VCaP (cell line): ENCODE measurements around the gene TBC1D10B.

ENCODE experiments used
- H3K27ac ChIP-seq: fragments of 450-650 bp; 2 replicates; pipeline ENCODE4 v1.5.1; 2017
- TF ChIP-seq, protein P1 (sequence below): fragments of 450-650 bp; conservative IDR thresholded peaks from 2 replicates; pipeline ENCODE4 v1.5.1; 2017; ENCODE audit warnings: mild to moderate bottlenecking, moderate library complexity

Gene TBC1D10B

DNA sequence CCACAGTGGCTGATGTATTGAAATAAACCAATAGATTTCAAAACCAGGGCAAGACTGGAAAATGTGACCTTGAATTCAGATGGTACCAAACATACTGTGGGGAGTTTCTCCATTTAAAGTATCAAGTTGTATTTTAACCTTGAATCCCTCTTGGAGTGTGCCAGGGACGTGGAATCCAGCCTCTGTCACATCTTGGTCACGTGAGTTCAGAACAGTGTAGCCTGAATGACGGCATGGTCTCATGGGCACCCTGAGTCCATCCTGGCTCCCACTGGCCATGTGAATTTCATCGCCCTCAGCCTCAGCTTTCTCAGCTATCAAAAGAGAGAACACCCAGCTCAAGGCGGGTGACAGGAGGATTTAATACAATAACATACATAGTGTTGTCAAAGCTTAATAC, 43.9 kb upstream of the TBC1D10B start:
- TF ChIP-seq, protein P1, sequence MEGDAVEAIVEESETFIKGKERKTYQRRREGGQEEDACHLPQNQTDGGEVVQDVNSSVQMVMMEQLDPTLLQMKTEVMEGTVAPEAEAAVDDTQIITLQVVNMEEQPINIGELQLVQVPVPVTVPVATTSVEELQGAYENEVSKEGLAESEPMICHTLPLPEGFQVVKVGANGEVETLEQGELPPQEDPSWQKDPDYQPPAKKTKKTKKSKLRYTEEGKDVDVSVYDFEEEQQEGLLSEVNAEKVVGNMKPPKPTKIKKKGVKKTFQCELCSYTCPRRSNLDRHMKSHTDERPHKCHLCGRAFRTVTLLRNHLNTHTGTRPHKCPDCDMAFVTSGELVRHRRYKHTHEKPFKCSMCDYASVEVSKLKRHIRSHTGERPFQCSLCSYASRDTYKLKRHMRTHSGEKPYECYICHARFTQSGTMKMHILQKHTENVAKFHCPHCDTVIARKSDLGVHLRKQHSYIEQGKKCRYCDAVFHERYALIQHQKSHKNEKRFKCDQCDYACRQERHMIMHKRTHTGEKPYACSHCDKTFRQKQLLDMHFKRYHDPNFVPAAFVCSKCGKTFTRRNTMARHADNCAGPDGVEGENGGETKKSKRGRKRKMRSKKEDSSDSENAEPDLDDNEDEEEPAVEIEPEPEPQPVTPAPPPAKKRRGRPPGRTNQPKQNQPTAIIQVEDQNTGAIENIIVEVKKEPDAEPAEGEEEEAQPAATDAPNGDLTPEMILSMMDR = no peak
- H3K27ac ChIP-seq = no peak overlapping the region

DNA sequence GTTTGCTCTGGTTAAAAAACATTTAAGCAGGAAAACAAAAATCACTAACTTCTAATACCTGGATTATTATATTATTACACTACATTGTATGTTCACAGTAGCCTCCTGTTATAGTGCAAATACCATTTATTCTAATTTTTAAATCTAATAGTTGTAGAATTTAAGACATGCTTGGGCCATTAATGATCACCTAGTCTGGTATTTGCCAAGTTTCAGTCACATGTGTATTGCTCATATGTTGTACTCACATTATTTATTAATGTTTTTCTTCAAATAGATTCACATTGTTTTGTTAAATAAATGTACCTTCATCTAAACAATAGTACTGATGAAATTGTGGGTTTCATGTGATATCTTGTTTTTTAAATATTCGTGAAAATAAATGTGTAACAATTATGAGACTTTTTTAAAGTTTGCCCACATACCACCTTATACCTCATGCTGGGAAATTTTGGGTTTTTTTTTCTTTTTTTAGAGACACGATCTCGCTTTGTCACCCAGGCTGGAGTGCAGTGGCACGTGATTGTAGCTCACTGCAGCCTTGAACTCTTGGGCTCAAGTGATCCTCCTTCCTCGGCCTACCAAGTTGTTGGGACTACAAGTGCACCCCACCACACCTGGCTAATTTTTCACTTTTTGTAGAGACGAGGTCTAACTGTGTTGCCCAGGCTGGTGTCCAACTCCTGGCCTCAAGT, 43.0 kb upstream of the TBC1D10B start:
- H3K27ac ChIP-seq = no peak overlapping the region
- TF ChIP-seq, protein P1 = no peak

DNA sequence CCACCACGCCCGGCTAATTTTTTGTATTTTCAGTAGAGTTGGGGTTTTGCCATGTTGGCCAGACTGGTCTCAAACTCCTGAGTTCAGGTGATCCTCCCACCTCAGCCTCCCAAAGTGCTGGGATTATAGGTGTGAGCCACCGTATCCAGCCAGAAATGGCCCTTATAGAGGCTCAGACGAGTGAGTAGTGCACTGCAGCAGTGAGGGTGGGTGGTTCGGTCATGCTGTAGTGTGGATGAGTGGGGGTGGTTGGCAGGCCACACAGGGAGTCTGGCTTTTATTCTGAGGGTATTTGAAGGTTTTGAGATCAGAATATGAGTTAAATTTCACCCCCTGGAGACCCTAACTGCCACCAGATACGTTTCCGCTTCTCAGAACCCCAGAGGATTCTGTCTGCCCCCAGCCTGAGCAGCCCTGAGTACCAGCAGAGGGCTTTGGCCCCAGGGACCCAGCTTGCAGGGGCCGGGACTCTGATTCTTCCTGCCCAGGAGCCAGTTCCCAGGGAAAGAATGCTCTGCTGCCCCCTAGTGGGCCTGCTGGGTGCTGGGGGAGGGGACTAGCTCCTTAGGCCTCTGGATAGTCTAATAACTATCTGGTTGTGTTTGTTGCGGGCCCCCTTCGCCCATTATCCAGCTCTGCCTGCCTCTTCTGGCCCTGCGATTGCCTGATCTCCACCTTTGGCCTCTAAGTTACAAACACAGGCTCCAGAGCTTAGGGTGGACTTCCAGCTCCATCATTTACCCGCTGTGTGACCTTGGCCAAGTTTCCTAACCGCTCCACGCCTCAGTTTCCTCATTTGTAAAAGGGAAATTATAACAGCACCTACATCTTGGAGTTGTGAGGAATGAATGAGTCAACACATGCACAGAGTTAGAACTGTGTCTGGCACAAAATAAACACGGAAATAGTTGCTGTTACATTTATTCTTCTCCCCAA, 39.1 kb upstream of the TBC1D10B start:
- H3K27ac ChIP-seq = peak overlapping the region; percentile 16; the same call in 1 of the 2 replicates
- TF ChIP-seq, protein P1 = peak; percentile 85

DNA sequence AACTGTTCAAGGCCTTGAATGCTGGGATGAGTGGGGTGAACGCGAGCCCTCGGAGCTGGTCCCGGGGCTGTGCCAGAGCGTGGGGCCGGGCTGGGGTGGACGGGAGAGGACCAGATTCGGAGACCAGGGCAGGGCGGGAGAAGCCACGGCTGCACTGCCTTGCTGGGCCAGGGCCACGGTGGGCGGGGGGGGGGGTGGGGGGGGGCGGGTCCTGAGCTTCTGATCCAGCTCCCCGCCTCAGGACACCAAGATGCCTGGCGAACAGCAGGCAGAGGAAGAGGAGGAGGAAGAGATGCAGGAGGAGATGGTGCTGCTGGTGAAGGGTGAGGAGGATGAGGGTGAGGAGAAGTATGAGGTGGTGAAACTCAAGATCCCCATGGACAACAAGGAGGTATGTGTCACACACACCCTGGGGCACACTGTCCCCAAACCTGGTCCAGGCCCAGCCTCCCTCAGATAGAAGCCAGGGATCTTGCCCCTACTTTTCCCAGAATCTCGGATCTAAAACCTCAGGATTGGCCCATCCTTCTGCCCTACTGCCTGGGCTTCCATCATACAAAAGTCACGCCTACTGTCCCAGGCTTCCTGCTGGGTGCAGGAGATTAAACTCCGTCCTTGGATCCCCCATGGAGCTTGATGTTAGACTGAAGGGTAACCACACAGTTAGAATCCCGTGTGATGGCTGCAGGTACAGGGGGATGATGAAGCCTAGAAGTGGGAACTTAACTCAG, 37.7 kb upstream of the TBC1D10B start:
- TF ChIP-seq, protein P1 = no peak
- peak overlapping the region; percentile 69 for H3K27ac ChIP-seq

DNA sequence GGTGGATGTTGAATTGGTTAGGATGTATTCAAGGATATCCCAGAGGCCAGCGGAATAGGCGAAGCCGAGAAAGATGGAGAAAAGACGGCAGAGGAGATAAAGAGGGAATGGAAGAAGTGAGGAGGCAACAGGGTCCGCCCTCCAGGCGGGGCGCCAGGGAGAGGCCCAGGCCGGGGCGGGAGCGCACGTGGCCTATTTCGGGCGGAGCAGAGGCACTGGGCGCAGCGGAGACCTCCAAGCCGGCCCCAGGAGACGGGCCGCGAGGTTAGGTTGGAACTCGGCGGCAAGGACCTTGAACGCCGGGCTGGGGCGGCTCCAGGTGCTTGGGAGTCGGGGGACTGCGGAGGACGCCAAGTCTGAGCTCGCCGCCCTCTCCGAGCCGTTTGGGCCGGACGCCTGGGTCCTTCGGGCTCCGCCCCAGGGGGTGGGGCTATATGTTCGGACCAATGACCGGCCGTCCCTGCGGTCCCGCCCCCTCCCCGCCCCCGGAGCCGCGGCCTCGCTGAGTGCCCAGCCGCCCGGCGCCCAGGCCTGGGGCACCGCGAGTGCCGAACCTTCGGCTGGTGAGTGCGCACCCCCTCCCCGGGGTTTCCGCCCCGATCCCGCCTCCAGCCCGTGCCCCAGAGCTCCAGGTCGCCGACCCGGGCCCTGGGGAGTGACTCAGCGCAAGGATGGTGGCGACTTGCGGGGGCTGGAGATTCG, 37.0 kb upstream of the TBC1D10B start, which contains the start of gene ZNF771:
Gene ZNF771, plus strand, starts transcription at position 505 of the 702 bp plus-strand sequence. CDS start 448 bp downstream, outside the sequence.
- peak within 1 kb of the TSS; percentile 69 for H3K27ac ChIP-seq
- TF ChIP-seq, protein P1 = no peak

DNA sequence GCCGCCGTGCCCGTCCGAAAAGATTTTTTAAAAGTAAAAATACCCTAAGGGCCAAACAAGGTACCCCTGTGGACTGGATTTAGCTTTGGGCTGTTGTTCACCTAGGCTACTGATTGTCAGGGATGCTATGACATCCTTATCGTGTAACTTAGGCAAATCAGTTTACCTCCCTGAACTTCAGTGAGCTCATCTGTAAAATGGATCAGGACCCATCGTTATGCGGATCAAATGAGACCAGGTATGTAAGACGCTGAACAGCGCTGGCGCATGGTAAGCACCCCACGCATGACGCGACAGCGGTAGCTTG, 36.5 kb upstream of the TBC1D10B start:
- H3K27ac ChIP-seq = peak overlapping the region; percentile 69
- TF ChIP-seq, protein P1 = no peak
